B cell (primary cell): ENCODE measurements around the gene TENT4A. TPM values are rescaled to one million over a fixed set of nuclear protein-coding genes. Genes with fewer than 3 reads are reported as not detected.

Experiments
- ATAC-seq: fragments of 200-7000 bp; cut with Tn5 transposase; one replicate; pipeline ENCODE4 v1.10.0; 2021; ENCODE audit warnings: low read depth, mild to moderate bottlenecking, moderate number of reproducible peaks, moderate library complexity
- CTCF ChIA-PET: fragments of 350-600 bp; sonication (Branson Sonifier 250); formaldehyde crosslinking; loops from one replicate; lab custom pipeline; 2021; ENCODE audit warnings: antibody characterized with exemption, inconsistent platforms; lab: Charles Lee
- POLR2A ChIA-PET: fragments of 350-600 bp; sonication (Branson Sonifier 250); formaldehyde crosslinking; loops from one replicate; lab custom pipeline; 2021; ENCODE audit warnings: antibody characterized with exemption; lab: Charles Lee
- DNase-seq: peaks from one replicate; pipeline ENCODE4 v3.0.0; 2013
- H2AFZ ChIP-seq: 2 replicates; pipeline ENCODE4 v1.6.1; 2012; ENCODE audit warnings: mild to moderate bottlenecking, low read depth, low read length; ENCODE audit not compliant: insufficient read depth, poor library complexity, severe bottlenecking
- H3K27ac ChIP-seq, 2 donors: 1 replicate in 1 of 2; 2 replicates in 1 of 2; pipeline ENCODE4 v1.5.1; 2012 to 2013; ENCODE audit warnings: low read length in 2 of 2, mild to moderate bottlenecking in 2 of 2, moderate library complexity in 1 of 2
- H3K27me3 ChIP-seq, 4 experiments: fragments of 200-600 bp in 1 of 4; sonication (generic) in 1 of 4; replicated peaks in 1 of 4; 1 replicate in 2 of 4; 2 replicates in 2 of 4; pipeline versions ENCODE4 v1.6.1 to v1.7.0; 2013 to 2016; ENCODE audit warnings: low read length in 3 of 4, mild to moderate bottlenecking in 2 of 4, mixed read lengths in 1 of 4, moderate library complexity in 1 of 4; ENCODE audit not compliant: insufficient read depth in 4 of 4, control insufficient read depth in 3 of 4; ENCODE audit errors: control extremely low read depth in 1 of 4
- H3K36me3 ChIP-seq, 2 experiments: replicated peaks in 1 of 2; 1 replicate in 1 of 2; 2 replicates in 1 of 2; pipeline versions ENCODE4 v1.6.1 to v1.7.1; 2013; ENCODE audit warnings: low read length in 1 of 2; ENCODE audit not compliant: insufficient read depth in 2 of 2, control insufficient read depth in 1 of 2; ENCODE audit errors: control extremely low read depth in 1 of 2, extremely low read depth in 1 of 2
- H3K4me1 ChIP-seq, 2 donors: fragments of 200-600 bp in 1 of 2; sonication (generic) in 1 of 2; 1 replicate in 1 of 2; 2 replicates in 1 of 2; pipeline versions ENCODE4 v1.5.1 to v1.6.1; 2013 to 2017; ENCODE audit warnings: low read length in 2 of 2; ENCODE audit not compliant: control insufficient read depth in 2 of 2, insufficient read depth in 2 of 2
- H3K4me2 ChIP-seq: replicated peaks from 2 replicates; pipeline ENCODE3; 2012; ENCODE audit warnings: mild to moderate bottlenecking, low read depth, low read length; ENCODE audit not compliant: poor library complexity, severe bottlenecking
- H3K4me3 ChIP-seq, 5 experiments: fragments of 200-600 bp in 1 of 5; sonication (generic) in 1 of 5; 1 replicate in 3 of 5; 2 replicates in 2 of 5; pipeline versions ENCODE4 v1.5.1 to v1.7.0; 2011 to 2016; ENCODE audit warnings: low read length in 4 of 5, mild to moderate bottlenecking in 4 of 5, low read depth in 2 of 5, control low read depth in 1 of 5, moderate library complexity in 1 of 5; ENCODE audit not compliant: insufficient read depth in 1 of 5; ENCODE audit errors: control extremely low read depth in 1 of 5, extremely low read depth in 1 of 5
- H3K79me2 ChIP-seq: fragments of 200-600 bp; sonication (generic); one replicate; pipeline ENCODE4 v1.6.0; 2016; ENCODE audit warnings: low read length; ENCODE audit not compliant: control insufficient read depth, insufficient read depth
- H3K9ac ChIP-seq: fragments of 200-600 bp; sonication (generic); 2 replicates; pipeline ENCODE4 v1.6.1; 2017; ENCODE audit warnings: mild to moderate bottlenecking, low read length, moderate library complexity
- H3K9me3 ChIP-seq, 3 donors: one replicate each; pipeline versions ENCODE4 v1.6.1 to v1.7.1; 2013; ENCODE audit warnings: low read length in 2 of 3; ENCODE audit not compliant: control insufficient read depth in 2 of 3, insufficient read depth in 1 of 3; ENCODE audit errors: control extremely low read depth in 1 of 3
- H4K20me1 ChIP-seq: 2 replicates; pipeline ENCODE4 v1.6.0; 2012; ENCODE audit warnings: mild to moderate bottlenecking, low read length; ENCODE audit not compliant: insufficient read depth, control insufficient read depth, poor library complexity, severe bottlenecking
- H3K27ac Mint-ChIP-seq: one replicate; pipeline ENCODE4 v1.8.0; 2021; ENCODE audit warnings: mixed read lengths
- H3K27me3 Mint-ChIP-seq: one replicate; pipeline ENCODE4 v1.8.0; 2021; ENCODE audit warnings: mixed read lengths
- H3K4me1 Mint-ChIP-seq: one replicate; pipeline ENCODE4 v1.8.0; 2021; ENCODE audit warnings: mixed read lengths
- H3K4me3 Mint-ChIP-seq: one replicate; pipeline ENCODE4 v1.8.0; 2021; ENCODE audit warnings: mixed read lengths
- H3K9me3 Mint-ChIP-seq: one replicate; pipeline ENCODE4 v1.8.0; 2022; ENCODE audit warnings: mixed read lengths; ENCODE audit not compliant: insufficient read depth
- CTCF ChIP-seq: fragments of 200-600 bp; IDR thresholded peaks from one replicate; pipeline ENCODE4 v1.8.0; 2022; ENCODE audit warnings: antibody characterized with exemption, mild to moderate bottlenecking
- EZH2 ChIP-seq: IDR thresholded peaks from 2 replicates; pipeline ENCODE4 v1.6.1; 2012; ENCODE audit warnings: borderline replicate concordance, low read depth, mild to moderate bottlenecking, moderate library complexity, low read length; ENCODE audit not compliant: insufficient read depth, poor library complexity, severe bottlenecking
- WGBS: methylation state at CpG from one replicate; pipeline ENCODE4 v1.1.5; 2013; ENCODE audit warnings: missing lambda C conversion rate; ENCODE audit not compliant: insufficient coverage; 5-methylcytosine and 5-hydroxymethylcytosine counted together
- intact Hi-C: fragments of 100-400 bp; cut with micrococcal nuclease; formaldehyde crosslinking; loops from one replicate; pipeline ENCODE4 v1.10.0; 2022
- polyA plus RNA-seq: library from polyadenylated mRNA; depleted of rRNA; stranded (reverse); fragments of >200 nt; gene quantifications from 2 replicates; pipeline ENCODE4 v1.2.3, GENCODE V29; 2012
- total RNA-seq, 2 donors: library from RNA; stranded (reverse); fragments of 120-200 nt in 1 of 2; gene quantifications; 1 replicate in 1 of 2; 2 replicates in 1 of 2; pipeline versions ENCODE4 v1.2.3 to v1.2.4, GENCODE V29; 2013 to 2022

The TENT4A gene
- total and polyA plus RNA-seq, 2 donors (not counting 1 experiment from before 2014, with no cell fraction given), result 18.5 to 63.6 TPM

- DNase-seq (no peak), ATAC-seq (no peak)
- WGBS, result 83% methylated on average over 2 of the region's 2 CpGs
- Histone ChIP-seq H3K9me3 (peaks cover 0 to 6% (median 0%) of the 10 kb centered on the region in 3 donors), H4K20me1 (no peaks in the 10 kb centered on the region), H3K4me2 (no peak overlapping the region), H3K4me3 (no peak overlapping the region), H3K4me1 (no peaks in the 10 kb centered on the region), H3K27ac (no peak overlapping the region), H3K27me3 (peaks cover 0 to 8% (median 0%) of the 10 kb centered on the region in 4 experiments), H3K36me3 (no peaks in the 10 kb centered on the region), H3K79me2 (no peaks in the 10 kb centered on the region), H3K9ac (no peak overlapping the region), H2AFZ (no peak overlapping the region)
- intact Hi-C loops, result no loop called here
- Mint-ChIP-seq H3K27me3 (peaks cover 8% of the 10 kb centered on the region), H3K4me1 (no peaks in the 10 kb centered on the region), H3K4me3 (no peak overlapping the region), H3K9me3 (no peaks in the 10 kb centered on the region), H3K27ac (no peak overlapping the region)
- CTCF ChIA-PET, result no interaction called here
- TF ChIP-seq CTCF (no peak), EZH2 (no peak)
- POLR2A ChIA-PET, result no interaction called here
Observed at GRCh38 chr5:6783787-6784186, 70.6 kb downstream of the TENT4A start.

GRCh38 chr5:6784481-6784880, 71.2 kb downstream of the TENT4A start:
- H3K4me2 ChIP-seq, result no peak overlapping the region
- H3K4me3 ChIP-seq, result no peak overlapping the region
- H3K9ac ChIP-seq, result no peak overlapping the region
- no peaks in the 10 kb centered on the region for H4K20me1 ChIP-seq
- peaks cover 0 to 8% (median 0%) of the 10 kb centered on the region in 4 experiments for H3K27me3 ChIP-seq
- H3K79me2 ChIP-seq, result no peaks in the 10 kb centered on the region
- ATAC-seq (no peak), DNase-seq (no peak)
- Mint-ChIP-seq H3K27me3 (peaks cover 8% of the 10 kb centered on the region), H3K27ac (no peak overlapping the region), H3K9me3 (no peaks in the 10 kb centered on the region), H3K4me3 (no peak overlapping the region), H3K4me1 (no peaks in the 10 kb centered on the region)
- no peak overlapping the region for H3K27ac ChIP-seq
- intact Hi-C loops, result no loop called here
- 96% methylated on average over 7 of the region's 7 CpGs for WGBS
- H3K4me1 ChIP-seq, result no peaks in the 10 kb centered on the region
- ChIA-PET POLR2A (no interaction called here), CTCF (no interaction called here)
- H2AFZ ChIP-seq, result no peak overlapping the region
- H3K9me3 ChIP-seq, result peaks cover 0 to 6% (median 0%) of the 10 kb centered on the region in 3 donors
- H3K36me3 ChIP-seq, result no peaks in the 10 kb centered on the region
- TF ChIP-seq CTCF (no peak), EZH2 (no peak)
